Lower leg skin (tissue), 4 donors: Measurements from ENCODE around the gene HDAC4. TPM values are rescaled to one million over a fixed set of nuclear protein-coding genes. Genes with fewer than 3 reads are reported as not detected.
A peak's percentile ranks its signal among the peaks of the same experiment; 100 is the strongest.

Source experiments
- DNase-seq, 2 donors: peaks; one replicate each; pipeline ENCODE4 v3.0.0-alpha.2; 2019; ENCODE audit warnings: low spot score in 2 of 2
- H3K4me3 ChIP-seq: fragments of 200-600 bp; sonication (generic); 2 replicates; pipeline ENCODE4 v1.5.1; 2017; ENCODE audit warnings: mild to moderate bottlenecking, low read depth; ENCODE audit not compliant: poor library complexity, severe bottlenecking
- CTCF ChIP-seq, 3 donors: fragments of 450-650 bp; IDR thresholded peaks; one replicate each; pipeline ENCODE4 v1.5.1; 2016; ENCODE audit warnings: antibody characterized with exemption in 3 of 3, mild to moderate bottlenecking in 3 of 3, moderate library complexity in 2 of 3
- POLR2A ChIP-seq, 2 donors: fragments of 450-650 bp; IDR thresholded peaks; one replicate each; pipeline ENCODE4 v1.6.1; 2016 to 2017; ENCODE audit warnings: antibody characterized with exemption in 2 of 2, mild to moderate bottlenecking in 1 of 2, moderate library complexity in 1 of 2
- WGBS, 2 donors: methylation state at CpG; one replicate each; pipeline ENCODE4 v1.1.5; 2018; 5-methylcytosine and 5-hydroxymethylcytosine counted together
- intact Hi-C: fragments of 100-400 bp; cut with DNase I; formaldehyde crosslinking; loops from one replicate; pipeline ENCODE4 v1.15.0; 2023; ENCODE audit warnings: low total_unique reads
- total RNA-seq, 4 donors: library from RNA; depleted of rRNA; stranded (reverse); fragments of >200 nt; gene quantifications; one replicate each; pipeline ENCODE4 v1.1.0, GENCODE V29; 2016

HDAC4 gene
- total RNA-seq, 4 donors from 2014 or later, result 27.4 to 85.5 (median 57.9) TPM

DNA sequence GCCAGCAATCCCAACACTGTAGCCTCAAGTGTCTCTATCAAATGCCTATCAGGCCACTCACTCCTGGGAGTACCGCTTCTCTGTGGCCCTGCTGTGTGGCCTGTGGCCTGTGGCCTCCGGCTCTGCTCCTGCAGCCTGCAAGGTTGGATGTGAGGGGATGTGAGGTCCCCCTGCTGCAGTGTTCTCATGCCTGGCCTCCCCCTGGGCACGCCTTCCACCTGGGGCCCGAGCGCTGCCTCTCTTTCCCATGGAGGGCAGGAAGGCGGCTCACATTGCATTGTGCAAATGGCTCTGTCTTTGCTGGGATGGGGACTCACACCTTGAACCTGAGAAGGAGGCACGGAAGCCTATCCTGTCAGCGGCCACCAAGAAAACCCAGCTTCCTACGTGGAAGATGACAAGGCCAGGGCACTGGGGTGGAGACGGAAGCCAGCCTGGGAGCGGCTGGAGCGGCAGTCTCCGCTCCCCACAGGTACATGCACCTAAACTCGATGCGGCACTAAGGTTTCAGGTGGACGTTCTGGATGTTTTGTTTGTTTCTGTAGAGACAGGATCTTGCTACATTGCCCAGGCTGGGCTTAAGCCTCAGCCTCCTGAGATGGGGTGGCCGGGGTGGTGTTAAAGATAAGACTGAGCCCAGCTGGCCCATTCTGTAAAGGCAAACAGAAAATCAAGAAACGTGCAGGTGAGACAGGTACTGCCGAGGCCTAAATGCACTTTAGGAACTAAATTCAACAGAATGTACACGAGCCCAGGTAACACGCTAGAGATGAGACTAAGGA lies 140.1 kb downstream of the HDAC4 start:
- H3K4me3 ChIP-seq, result no peak overlapping the region
- TF ChIP-seq POLR2A (IDR thresholded peaks at IDR 0.05), result no peak
- no peak for TF ChIP-seq CTCF (IDR thresholded peaks at IDR 0.05)
- DNase-seq, result peak in 1 of 2 donors; percentile 83
- WGBS, 2 donors, result 94 to 95% methylated on average over 21 of the region's 21 CpGs
- intact Hi-C loops, result no loop called here

GRCh38 chr2:239259603-239260298 lies 141.1 kb downstream of the HDAC4 start:
- DNase-seq, result peak in 1 of 2 donors; percentile 67
- TF ChIP-seq CTCF (IDR thresholded peaks at IDR 0.05) (no peak), POLR2A (IDR thresholded peaks at IDR 0.05) (no peak)
- WGBS, 2 donors, result 83% methylated on average over 18 of the region's 18 CpGs
- intact Hi-C loops, result no loop called here
- no peak overlapping the region for H3K4me3 ChIP-seq

DNA sequence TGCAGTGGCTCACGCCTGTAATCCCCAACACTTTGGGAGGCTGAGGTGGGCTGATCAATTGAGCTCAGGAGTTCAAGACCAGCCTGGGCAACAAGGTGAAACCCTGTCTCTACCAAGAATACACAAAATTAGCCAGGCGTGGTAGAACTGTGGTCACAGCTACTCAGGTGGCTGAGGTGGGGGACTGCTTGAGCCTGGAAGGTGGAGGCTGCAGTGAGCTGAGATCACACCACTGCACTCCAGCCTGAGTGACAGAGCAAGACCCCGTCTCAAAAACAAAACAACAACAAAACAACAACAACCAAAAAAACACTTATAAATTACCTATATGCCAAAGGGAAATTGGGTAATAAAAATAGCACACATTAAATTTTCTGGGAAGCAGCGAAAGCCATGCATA lies 141.6 kb downstream of the HDAC4 start:
- intact Hi-C loops, result no loop called here
- peak in 1 of 2 donors; percentile 31 for DNase-seq

DNA sequence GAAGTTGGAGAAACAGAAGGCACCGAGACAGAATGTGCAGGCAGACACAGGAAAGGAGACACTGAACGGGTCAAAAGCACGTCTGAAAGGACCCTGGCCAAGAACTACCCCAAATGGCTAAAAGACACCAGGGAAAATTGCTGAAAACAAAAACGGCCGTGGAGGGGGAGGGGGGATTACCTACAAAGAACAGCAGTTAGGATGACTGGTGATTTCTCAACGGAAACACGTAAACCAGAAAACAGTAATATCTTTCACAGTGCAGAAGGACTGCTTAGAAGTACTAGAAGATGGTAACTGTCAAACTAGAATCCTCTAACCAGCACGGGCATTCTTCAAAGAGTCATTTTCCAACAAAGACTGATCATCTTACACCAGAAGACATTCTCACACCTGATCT lies 142.6 kb downstream of the HDAC4 start:
- 91 to 93% methylated on average over 8 of the region's 8 CpGs for WGBS, 2 donors
- no peak for TF ChIP-seq CTCF (IDR thresholded peaks at IDR 0.05)
- no peak for TF ChIP-seq POLR2A (IDR thresholded peaks at IDR 0.05)
- intact Hi-C loops, result no loop called here
- H3K4me3 ChIP-seq, result no peak overlapping the region
- DNase-seq, result peak in 1 of 2 donors; percentile 46

More for the DNA sequence above, 141.6 kb downstream of the HDAC4 start:
- 94 to 96% methylated on average over 4 of the region's 4 CpGs for WGBS, 2 donors
- H3K4me3 ChIP-seq, result no peak overlapping the region
- no peak for TF ChIP-seq POLR2A (IDR thresholded peaks at IDR 0.05)
- no peak for TF ChIP-seq CTCF (IDR thresholded peaks at IDR 0.05)

GRCh38 chr2:239257511-239257937 lies 143.3 kb downstream of the HDAC4 start:
- no peak for TF ChIP-seq CTCF (IDR thresholded peaks at IDR 0.05)
- TF ChIP-seq POLR2A (IDR thresholded peaks at IDR 0.05), result no peak

More at GRCh38 chr2:239257511-239257937, 143.3 kb downstream of the HDAC4 start:
- no peak overlapping the region for H3K4me3 ChIP-seq
- intact Hi-C loops, result no loop called here
- peak in 1 of 2 donors; percentile 43 for DNase-seq
